Neural progenitor cell (in vitro differentiated cells): Measurements from ENCODE around the gene LIPT2.
"Not testable (repeated sequence)": the region's sequence is repeated elsewhere in the genome, so short reads cannot be mapped to it uniquely, and the experiment has no call there.

Source experiments
- CTCF ChIP-seq: fragments of 200-600 bp; sonication (generic); IDR thresholded peaks from 2 replicates; pipeline ENCODE4 v1.5.1; 2017; ENCODE audit warnings: antibody characterized with exemption, mild to moderate bottlenecking
- EZH2 ChIP-seq: fragments of 200-600 bp; sonication (generic); IDR thresholded peaks from 2 replicates; pipeline ENCODE4 v1.6.1; 2017; ENCODE audit warnings: antibody characterized with exemption, mild to moderate bottlenecking, moderate library complexity

GRCh38 chr11:74517592-74517991 is 24.1 kb upstream of the LIPT2 start:
- TF ChIP-seq CTCF, EZH2: not testable (repeated sequence)
